ENCODE data around the gene TNS3. TPM values are rescaled to one million over a fixed set of nuclear protein-coding genes. Genes with fewer than 3 reads are reported as not detected.

Gene TNS3
- total RNA-seq, 1 donor from 2014 or later = 30.3 TPM

DNA sequence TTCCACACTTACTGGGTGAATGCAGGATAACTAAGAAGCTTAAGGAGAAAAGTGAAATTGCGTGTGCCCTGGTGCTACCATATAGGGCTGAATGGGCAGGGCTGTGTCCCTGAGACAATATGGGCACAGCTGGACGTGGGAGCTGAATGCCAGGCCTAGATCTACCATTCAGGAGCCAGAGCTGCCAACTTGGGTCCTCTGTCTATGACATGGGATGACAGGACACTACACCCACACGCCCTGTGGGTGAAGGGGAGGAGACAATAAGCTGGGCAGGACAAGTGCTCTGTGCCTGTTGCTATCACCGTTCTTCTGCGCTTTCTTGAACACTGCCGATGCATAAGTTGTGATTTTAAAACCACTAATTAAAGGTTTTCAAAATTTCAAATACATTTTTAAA is 293.9 kb downstream of the TNS3 start:
- H3K9me3 Mint-ChIP-seq = peaks cover 6% of the 10 kb centered on the region
- peaks cover 15% of the 10 kb centered on the region for H3K4me1 Mint-ChIP-seq
- TF ChIP-seq, protein P1, sequence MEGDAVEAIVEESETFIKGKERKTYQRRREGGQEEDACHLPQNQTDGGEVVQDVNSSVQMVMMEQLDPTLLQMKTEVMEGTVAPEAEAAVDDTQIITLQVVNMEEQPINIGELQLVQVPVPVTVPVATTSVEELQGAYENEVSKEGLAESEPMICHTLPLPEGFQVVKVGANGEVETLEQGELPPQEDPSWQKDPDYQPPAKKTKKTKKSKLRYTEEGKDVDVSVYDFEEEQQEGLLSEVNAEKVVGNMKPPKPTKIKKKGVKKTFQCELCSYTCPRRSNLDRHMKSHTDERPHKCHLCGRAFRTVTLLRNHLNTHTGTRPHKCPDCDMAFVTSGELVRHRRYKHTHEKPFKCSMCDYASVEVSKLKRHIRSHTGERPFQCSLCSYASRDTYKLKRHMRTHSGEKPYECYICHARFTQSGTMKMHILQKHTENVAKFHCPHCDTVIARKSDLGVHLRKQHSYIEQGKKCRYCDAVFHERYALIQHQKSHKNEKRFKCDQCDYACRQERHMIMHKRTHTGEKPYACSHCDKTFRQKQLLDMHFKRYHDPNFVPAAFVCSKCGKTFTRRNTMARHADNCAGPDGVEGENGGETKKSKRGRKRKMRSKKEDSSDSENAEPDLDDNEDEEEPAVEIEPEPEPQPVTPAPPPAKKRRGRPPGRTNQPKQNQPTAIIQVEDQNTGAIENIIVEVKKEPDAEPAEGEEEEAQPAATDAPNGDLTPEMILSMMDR (IDR thresholded peaks at IDR 0.05) = no peak
- no peak for DNase-seq
- no peak for ATAC-seq (ENCODE audit: low read depth)
- no peak overlapping the region for H3K27ac Mint-ChIP-seq
- intact Hi-C loops (cut with micrococcal nuclease) = no loop called here
- ChIA-PET CTCF (no interaction called here), POLR2A (no interaction called here)
- H3K36me3 Mint-ChIP-seq (ENCODE audit: low read depth) = peaks cover 87% of the 10 kb centered on the region
- no peaks in the 10 kb centered on the region for H3K27me3 Mint-ChIP-seq
- no peak overlapping the region for H3K4me3 Mint-ChIP-seq

- intact Hi-C loops (cut with micrococcal nuclease) = no loop called here
- CTCF ChIA-PET = no interaction called here
- H3K9me3 Mint-ChIP-seq = peaks cover 6% of the 10 kb centered on the region
- H3K4me3 Mint-ChIP-seq = no peak overlapping the region
- H3K4me1 Mint-ChIP-seq = peaks cover 5% of the 10 kb centered on the region
- H3K36me3 Mint-ChIP-seq (ENCODE audit: low read depth) = peaks cover 85% of the 10 kb centered on the region
- POLR2A ChIA-PET = no interaction called here
- no peak overlapping the region for H3K27ac Mint-ChIP-seq
- H3K27me3 Mint-ChIP-seq = no peaks in the 10 kb centered on the region
- TF ChIP-seq, protein P1 (IDR thresholded peaks at IDR 0.05) = no peak
- DNase-seq (no peak), ATAC-seq (ENCODE audit: low read depth) (no peak)
These were observed 295.9 kb downstream of the TNS3 start for GRCh38 chr7:47285860-47286491.

DNA sequence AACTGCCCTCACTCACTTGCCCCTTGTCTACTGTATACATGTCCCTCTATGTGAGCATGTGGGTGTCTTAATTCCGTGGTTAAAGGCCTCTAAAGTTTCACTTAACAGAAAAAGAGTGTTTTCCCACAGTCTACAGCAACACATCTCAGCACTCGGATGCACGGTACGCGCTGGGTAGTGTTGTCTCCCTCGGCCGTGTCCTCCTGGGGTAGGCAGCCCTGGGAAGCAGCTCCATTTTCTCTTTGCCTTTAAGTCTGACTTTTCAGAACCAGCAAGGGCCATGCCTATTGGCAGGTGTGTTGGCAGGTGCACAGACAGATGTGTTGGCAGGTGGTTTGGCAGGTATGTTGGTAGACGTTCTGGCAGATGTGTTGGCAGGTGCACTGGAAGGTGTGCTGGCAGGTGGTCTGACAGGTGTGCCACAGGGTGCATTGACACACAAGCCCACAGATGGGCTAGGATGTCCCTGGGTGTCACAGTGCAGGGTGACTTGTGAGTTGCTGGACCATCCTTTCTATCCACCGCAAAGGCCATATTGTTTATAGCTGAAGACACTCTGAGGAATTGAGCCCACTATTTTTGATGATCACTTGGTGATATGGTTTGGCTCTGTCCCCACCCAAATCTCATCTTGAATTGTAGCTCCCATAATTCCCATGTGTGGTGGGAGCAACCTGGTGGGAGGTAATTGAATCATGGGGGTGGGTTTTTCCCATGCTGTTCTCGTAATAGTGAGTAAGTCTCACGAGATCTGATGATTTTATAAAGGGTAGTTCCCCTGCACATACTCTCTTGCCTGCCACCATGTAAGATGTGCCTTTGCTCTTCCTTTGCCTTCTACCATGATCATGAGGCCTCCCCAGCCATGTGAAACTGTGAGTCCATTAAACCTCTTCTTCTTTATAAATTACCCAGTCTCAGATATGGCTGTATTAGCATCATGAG is 296.9 kb downstream of the TNS3 start:
- peaks cover 6% of the 10 kb centered on the region for H3K4me1 Mint-ChIP-seq
- intact Hi-C loops (cut with micrococcal nuclease) = no loop called here
- DNase-seq (no peak), ATAC-seq (ENCODE audit: low read depth) (no peak)
- no peak overlapping the region for H3K4me3 Mint-ChIP-seq
- H3K27ac Mint-ChIP-seq = no peak overlapping the region
- ChIA-PET CTCF (no interaction called here), POLR2A (no interaction called here)
- peaks cover 80% of the 10 kb centered on the region for H3K36me3 Mint-ChIP-seq (ENCODE audit: low read depth)
- no peaks in the 10 kb centered on the region for H3K27me3 Mint-ChIP-seq
- TF ChIP-seq, protein P1 (IDR thresholded peaks at IDR 0.05) = no peak
- H3K9me3 Mint-ChIP-seq = peaks cover 6% of the 10 kb centered on the region

DNA sequence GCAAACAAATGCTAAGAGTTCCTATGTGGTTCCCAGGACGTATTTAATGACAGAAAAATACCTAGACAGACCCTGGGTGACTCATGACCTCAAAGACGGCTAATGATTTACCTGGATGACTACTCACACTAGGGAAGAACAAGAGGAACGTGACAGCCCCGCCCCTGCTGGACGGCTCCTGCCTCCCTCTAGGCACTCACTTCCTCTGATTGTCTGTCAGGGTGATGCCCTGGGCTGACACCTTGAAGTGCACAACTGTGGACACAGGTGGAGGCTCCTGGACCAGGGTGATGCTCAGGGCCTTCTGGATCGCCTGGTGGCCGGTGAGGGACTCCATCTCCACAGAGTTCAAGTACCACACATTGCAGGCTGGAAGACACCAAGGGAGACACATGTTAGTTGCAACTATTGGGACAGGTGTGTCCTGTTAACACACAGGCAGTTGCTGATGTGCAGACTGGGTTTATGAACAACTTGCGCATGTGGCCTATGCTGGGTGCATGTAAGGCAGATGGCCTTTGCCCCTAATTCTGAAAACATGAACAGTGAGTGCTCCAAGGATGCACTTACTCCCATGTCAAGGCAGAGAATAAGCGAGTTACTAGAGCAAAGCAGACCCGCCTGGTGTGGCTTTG is 298.3 kb downstream of the TNS3 start:
- Mint-ChIP-seq H3K4me3 (no peak overlapping the region), H3K36me3 (ENCODE audit: low read depth) (peaks cover 79% of the 10 kb centered on the region), H3K27me3 (no peaks in the 10 kb centered on the region), H3K4me1 (peaks cover 10% of the 10 kb centered on the region), H3K27ac (no peak overlapping the region), H3K9me3 (peaks cover 6% of the 10 kb centered on the region)
- CTCF ChIA-PET = no interaction called here
- POLR2A ChIA-PET = no interaction called here
- intact Hi-C loops (cut with micrococcal nuclease) = no loop called here
- DNase-seq (no peak), ATAC-seq (ENCODE audit: low read depth) (no peak)
- TF ChIP-seq, protein P1 (IDR thresholded peaks at IDR 0.05) = no peak

All from activated B cell treated with CpG ODN at 0.5 μM for 24 hours (primary cell).